ENCODE measurements around the gene ZNF577.
"Not testable (repeated sequence)": the region's sequence is repeated elsewhere in the genome, so short reads cannot be mapped to it uniquely, and the experiment has no call there.

The ZNF577 gene

GRCh38 chr19:51887522-51888498, at the start of gene ZNF577:
ZNF577 (minus strand) TSS chr19:51887951; CDS start chr19:51880382, 7,569 bp downstream.
- H3K9me3 Mint-ChIP-seq, result peaks cover 12% of the 10 kb centered on the region
- H3K4me3 Mint-ChIP-seq, result peak within 1 kb of the TSS; percentile 88
- H3K27ac Mint-ChIP-seq, result peak within 1 kb of the TSS; percentile 41
- H3K36me3 Mint-ChIP-seq, result peaks cover 73% of the 10 kb centered on the region
- peaks cover 5% of the 10 kb centered on the region for H3K4me1 Mint-ChIP-seq
- no peaks in the 10 kb centered on the region for H3K27me3 Mint-ChIP-seq

- Mint-ChIP-seq H3K9me3 (peaks cover 15% of the 10 kb centered on the region), H3K27ac (no peak overlapping the region), H3K4me3 (no peak overlapping the region), H3K36me3 (peaks cover 55% of the 10 kb centered on the region), H3K27me3 (no peaks in the 10 kb centered on the region), H3K4me1 (peaks cover 33% of the 10 kb centered on the region)
These were observed 44.2 kb upstream of the ZNF577 start for GRCh38 chr19:51931921-51932320.

DNA sequence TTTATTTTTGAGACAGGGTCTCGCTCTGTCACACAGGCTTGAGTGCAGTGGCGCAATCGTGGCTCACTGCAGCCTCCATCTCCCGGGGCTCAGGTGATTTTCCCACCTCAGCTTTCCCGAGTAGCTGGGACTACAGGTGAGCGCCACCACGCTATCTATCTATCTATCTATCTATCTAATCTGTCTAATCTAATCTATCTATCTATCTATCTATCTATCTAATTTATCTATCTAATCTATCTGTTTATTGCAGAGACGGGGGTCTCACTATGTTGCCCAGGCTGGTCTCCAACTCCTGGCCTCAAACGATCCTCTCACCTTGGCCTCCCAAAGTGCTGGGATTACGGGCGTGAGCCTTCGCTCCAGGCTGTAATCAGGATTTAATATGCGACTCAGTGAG, 40.1 kb upstream of the ZNF577 start:
- peaks cover 45% of the 10 kb centered on the region for H3K36me3 Mint-ChIP-seq
- H3K9me3 Mint-ChIP-seq, result peaks cover 15% of the 10 kb centered on the region
- peaks cover 39% of the 10 kb centered on the region for H3K4me1 Mint-ChIP-seq
- no peaks in the 10 kb centered on the region for H3K27me3 Mint-ChIP-seq
- peak overlapping the region; percentile 99 for H3K27ac Mint-ChIP-seq
- peak overlapping the region; percentile 100 for H3K4me3 Mint-ChIP-seq

DNA sequence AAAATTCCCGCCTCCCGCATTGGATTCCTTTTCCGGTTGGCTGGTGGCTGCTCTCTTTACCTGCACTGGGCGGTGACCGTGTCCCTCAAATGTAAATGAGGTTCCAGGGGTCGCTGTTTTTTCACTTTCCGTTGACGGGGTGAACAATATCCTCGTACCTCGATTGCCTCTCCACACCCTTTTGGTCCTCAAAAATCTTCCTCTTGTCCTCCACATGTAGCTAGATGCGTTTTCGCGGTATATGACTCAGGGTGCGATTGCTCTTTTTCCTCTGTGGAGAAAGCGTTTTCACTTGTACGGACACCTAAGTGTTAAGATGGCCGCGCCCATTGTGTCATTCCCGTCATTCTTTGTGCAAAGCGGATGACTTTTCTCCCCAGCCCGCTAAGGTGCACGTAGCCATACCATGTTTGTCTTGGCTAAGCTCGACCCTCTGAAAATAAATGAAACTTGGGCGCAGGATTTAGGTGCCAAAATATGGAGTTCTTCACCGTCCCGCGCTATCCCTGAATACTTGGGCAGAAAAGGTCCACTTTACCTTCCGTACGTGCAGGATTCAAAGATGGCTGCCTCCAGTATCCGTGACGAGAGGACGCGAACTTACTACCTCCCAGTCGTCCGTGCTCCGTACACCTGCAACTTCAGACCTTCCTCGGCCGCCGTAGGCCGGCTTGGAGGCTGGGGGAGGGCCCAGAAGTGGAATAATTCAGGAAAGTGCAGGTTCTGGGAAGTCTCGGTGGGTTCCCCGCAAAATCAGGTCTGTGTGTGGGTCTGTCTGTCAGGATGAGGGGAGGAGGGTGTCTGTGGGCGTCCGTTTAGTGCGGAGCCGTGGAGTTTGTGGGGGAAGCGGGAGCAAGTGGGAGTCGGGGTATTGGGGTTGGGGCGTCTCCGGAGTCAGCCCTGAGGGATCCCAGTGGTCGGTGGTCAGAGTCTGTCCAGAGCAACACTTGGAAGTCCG, 39.3 kb upstream of the ZNF577 start, which contains the start of gene ZNF613:
Gene ZNF613 (plus strand): TSS at position 689 of the 958 bp plus-strand sequence. CDS start 8,749 bp downstream, outside the sequence.
- Mint-ChIP-seq H3K36me3 (peaks cover 47% of the 10 kb centered on the region), H3K27ac (peak within 1 kb of the TSS; percentile 99), H3K4me1 (peaks cover 39% of the 10 kb centered on the region), H3K9me3 (peaks cover 15% of the 10 kb centered on the region), H3K4me3 (peak within 1 kb of the TSS; percentile 100), H3K27me3 (no peaks in the 10 kb centered on the region)

GRCh38 chr19:51926426-51926783, 38.7 kb upstream of the ZNF577 start:
- Mint-ChIP-seq H3K9me3 (peaks cover 15% of the 10 kb centered on the region), H3K4me1 (peaks cover 39% of the 10 kb centered on the region), H3K27ac (peak overlapping the region; percentile 99), H3K27me3 (no peaks in the 10 kb centered on the region), H3K36me3 (peaks cover 47% of the 10 kb centered on the region), H3K4me3 (peak overlapping the region; percentile 100)

GRCh38 chr19:51921949-51922348, 34.2 kb upstream of the ZNF577 start:
- Mint-ChIP-seq H3K27me3 (no peaks in the 10 kb centered on the region), H3K27ac (no peak overlapping the region), H3K4me3 (no peak overlapping the region), H3K9me3 (no peaks in the 10 kb centered on the region), H3K4me1 (peaks cover 7% of the 10 kb centered on the region), H3K36me3 (peaks cover 30% of the 10 kb centered on the region)

DNA sequence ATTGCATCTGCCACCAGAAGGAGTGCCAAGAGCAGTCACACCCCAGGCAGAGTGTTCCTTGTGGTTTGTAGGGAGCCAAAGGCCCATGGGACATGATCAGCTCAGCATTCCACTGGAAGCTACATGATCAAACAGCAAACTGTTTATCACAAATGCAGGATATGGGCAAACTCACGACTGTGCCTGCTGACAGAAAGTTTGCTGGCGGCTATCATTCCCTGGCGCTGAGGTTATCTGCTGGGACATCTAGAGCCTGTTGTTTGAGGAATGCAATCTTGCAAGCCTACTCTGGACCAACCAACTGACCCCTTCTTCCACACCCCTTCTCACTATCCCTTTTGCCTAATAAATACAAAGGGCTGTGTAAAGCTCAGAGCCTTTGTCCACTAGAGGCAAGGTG, 31.9 kb upstream of the ZNF577 start:
- H3K4me1 Mint-ChIP-seq, result no peaks in the 10 kb centered on the region
- no peaks in the 10 kb centered on the region for H3K27me3 Mint-ChIP-seq
- peaks cover 20% of the 10 kb centered on the region for H3K9me3 Mint-ChIP-seq
- H3K36me3 Mint-ChIP-seq, result peaks cover 26% of the 10 kb centered on the region
- H3K4me3 Mint-ChIP-seq, result no peak overlapping the region
- peak overlapping the region; percentile 30 for H3K27ac Mint-ChIP-seq

GRCh38 chr19:51916167-51916566, 28.4 kb upstream of the ZNF577 start:
- peaks cover 26% of the 10 kb centered on the region for H3K36me3 Mint-ChIP-seq
- no peak overlapping the region for H3K4me3 Mint-ChIP-seq
- H3K4me1 Mint-ChIP-seq, result no peaks in the 10 kb centered on the region
- no peak overlapping the region for H3K27ac Mint-ChIP-seq
- H3K9me3 Mint-ChIP-seq, result peaks cover 35% of the 10 kb centered on the region
- H3K27me3 Mint-ChIP-seq, result no peaks in the 10 kb centered on the region

DNA sequence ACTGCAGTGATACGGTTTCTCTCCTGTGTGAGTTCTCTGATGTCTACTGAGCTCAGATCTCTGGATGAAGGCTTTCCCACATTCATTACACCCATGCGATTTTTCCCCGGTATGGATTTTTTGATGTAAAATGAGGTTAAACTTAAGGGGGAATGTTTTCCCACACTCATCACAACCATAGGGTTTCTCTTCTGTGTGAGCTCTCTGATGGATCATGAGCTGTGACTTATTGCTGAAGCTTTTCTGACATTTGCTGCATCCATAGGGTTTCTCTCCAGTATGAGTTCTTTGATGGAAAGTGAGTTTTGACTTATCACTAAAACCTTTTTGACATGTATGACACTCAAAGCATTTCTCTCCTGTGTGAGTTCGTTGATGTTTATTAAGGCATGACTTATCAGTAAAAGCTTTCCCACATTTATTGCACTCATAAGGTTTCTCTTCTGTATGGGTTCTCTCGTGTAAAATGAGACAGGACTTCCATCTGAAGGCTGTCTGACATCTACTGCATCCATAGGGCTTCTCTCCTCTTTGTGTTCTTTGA, 27.6 kb upstream of the ZNF577 start:
- Mint-ChIP-seq H3K9me3 (peaks cover 35% of the 10 kb centered on the region), H3K27me3 (peaks cover 1% of the 10 kb centered on the region), H3K4me3 (no peak overlapping the region), H3K4me1 (no peaks in the 10 kb centered on the region), H3K36me3 (peaks cover 27% of the 10 kb centered on the region), H3K27ac (no peak overlapping the region)

DNA sequence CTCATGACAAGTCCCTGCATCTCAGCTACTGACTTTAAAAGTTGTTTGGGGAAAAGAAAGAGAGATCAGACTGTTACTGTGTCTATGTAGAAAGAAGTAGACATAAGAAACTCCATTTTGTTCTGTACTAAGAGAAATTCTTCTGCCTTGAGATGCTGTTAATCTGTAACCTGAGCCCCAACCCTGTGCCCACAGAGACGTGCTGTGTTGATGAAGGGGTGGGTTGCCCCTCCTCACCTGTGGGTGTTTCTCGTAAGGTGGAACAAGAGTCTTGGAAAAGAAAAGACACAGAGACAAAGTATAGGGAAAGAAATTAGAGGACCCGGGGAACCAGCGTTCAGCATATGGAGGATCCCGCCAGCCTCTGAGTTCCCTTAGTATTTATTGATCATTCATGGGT, 20.2 kb upstream of the ZNF577 start:
- not testable (repeated sequence) for H3K4me3 Mint-ChIP-seq, H3K27ac Mint-ChIP-seq
- Mint-ChIP-seq H3K9me3 (peaks cover 29% of the 10 kb centered on the region), H3K4me1 (peaks cover 21% of the 10 kb centered on the region), H3K27me3 (peaks cover 19% of the 10 kb centered on the region), H3K36me3 (peaks cover 41% of the 10 kb centered on the region)

- H3K27ac Mint-ChIP-seq, H3K4me3 Mint-ChIP-seq: not testable (repeated sequence)
- H3K4me1 Mint-ChIP-seq, result peaks cover 28% of the 10 kb centered on the region
- peaks cover 52% of the 10 kb centered on the region for H3K36me3 Mint-ChIP-seq
- peaks cover 30% of the 10 kb centered on the region for H3K9me3 Mint-ChIP-seq
- peaks cover 19% of the 10 kb centered on the region for H3K27me3 Mint-ChIP-seq
These were observed 18.4 kb upstream of the ZNF577 start for GRCh38 chr19:51906108-51906507.

DNA sequence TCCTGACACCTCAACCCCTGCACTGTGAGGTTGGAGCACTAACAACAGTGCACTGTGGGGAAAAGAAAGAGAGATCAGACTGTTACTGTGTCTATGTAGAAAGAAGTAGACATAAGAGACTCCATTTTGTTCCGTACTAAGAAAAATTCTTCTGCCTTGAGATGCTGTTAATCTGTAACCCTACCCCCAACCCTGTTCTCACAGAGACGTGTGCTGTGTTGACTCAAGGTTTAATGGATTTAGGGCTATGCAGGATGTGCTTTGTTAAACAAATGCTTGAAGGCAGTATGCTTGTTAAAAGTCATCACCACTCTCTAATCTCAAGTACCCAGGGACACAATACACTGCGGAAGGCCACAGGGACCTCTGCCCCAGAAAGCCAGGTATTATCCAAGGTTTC, 17.9 kb upstream of the ZNF577 start:
- Mint-ChIP-seq H3K27me3 (peaks cover 19% of the 10 kb centered on the region), H3K36me3 (peaks cover 56% of the 10 kb centered on the region), H3K4me1 (peaks cover 28% of the 10 kb centered on the region), H3K9me3 (peaks cover 30% of the 10 kb centered on the region)
- not testable (repeated sequence) for H3K4me3 Mint-ChIP-seq, H3K27ac Mint-ChIP-seq

GRCh38 chr19:51905206-51905605, 17.5 kb upstream of the ZNF577 start:
- Mint-ChIP-seq H3K36me3 (peaks cover 57% of the 10 kb centered on the region), H3K27me3 (peaks cover 18% of the 10 kb centered on the region), H3K27ac (peak overlapping the region; percentile 99), H3K4me3 (peak overlapping the region; percentile 99), H3K9me3 (peaks cover 30% of the 10 kb centered on the region), H3K4me1 (peaks cover 28% of the 10 kb centered on the region)

- Mint-ChIP-seq H3K4me3 (peak within 1 kb of the TSS; percentile 99), H3K27me3 (peaks cover 14% of the 10 kb centered on the region), H3K27ac (peak within 1 kb of the TSS; percentile 99), H3K4me1 (peaks cover 28% of the 10 kb centered on the region), H3K9me3 (peaks cover 27% of the 10 kb centered on the region), H3K36me3 (peaks cover 59% of the 10 kb centered on the region)
These were observed 16.8 kb upstream of the ZNF577 start, which contains the start of gene ZNF649 for GRCh38 chr19:51904331-51905165. ZNF649 (minus strand) TSS chr19:51905017; CDS start chr19:51900107, 4,910 bp downstream.
